ENCODE results near the gene CRTAC1. TPM values are rescaled to one million over a fixed set of nuclear protein-coding genes. Genes with fewer than 3 reads are reported as not detected.

Gene CRTAC1
- total RNA-seq, 1 experiment from 2014 or later: 0.46 TPM

GRCh38 chr10:97870990-97871389, 159.4 kb downstream of the CRTAC1 start:
- Histone ChIP-seq H4K5ac (ENCODE audit: insufficient read length, low read depth, low read length) (no peak overlapping the region), H3K18ac (ENCODE audit: insufficient read length, low read depth, low read length) (no peak overlapping the region), H3K4me1 (ENCODE audit: insufficient read depth, low read length) (peaks cover 2% of the 10 kb centered on the region), H3K9me3 (ENCODE audit: control insufficient read depth, low read depth, low read length) (no peaks in the 10 kb centered on the region), H2AK5ac (ENCODE audit: insufficient read length, low read length) (no peak overlapping the region), H2BK20ac (ENCODE audit: low read depth, low read length, poor library complexity, severe bottlenecking) (no peak overlapping the region), H4K20me1 (ENCODE audit: control insufficient read depth, insufficient read depth, insufficient read length) (no peaks in the 10 kb centered on the region), H3K79me1 (ENCODE audit: insufficient read depth, low read depth, low read length, poor library complexity, severe bottlenecking) (no peaks in the 10 kb centered on the region), H3K9ac (ENCODE audit: extremely low read depth, insufficient read length, low read length) (no peak overlapping the region), H3K27ac (ENCODE audit: insufficient read length, low read depth, low read length) (no peak overlapping the region), H3K23me2 (ENCODE audit: insufficient read length, low read depth, low read length, poor library complexity, severe bottlenecking) (no peaks in the 10 kb centered on the region), H3T11ph (ENCODE audit: low read length) (no peak overlapping the region), H2BK12ac (ENCODE audit: insufficient read length, low read depth, low read length) (no peak overlapping the region), H3K4ac (ENCODE audit: low read depth, low read length) (no peak overlapping the region), H4K91ac (ENCODE audit: insufficient read length, low read depth, low read length) (no peak overlapping the region), H2AFZ (ENCODE audit: low read length) (no peak overlapping the region), H3K23ac (ENCODE audit: insufficient read length, low read depth, low read length) (no peak overlapping the region), H4K8ac (replicated peaks; ENCODE audit: insufficient read length, low read depth, low read length) (no peak overlapping the region), H3K79me2 (ENCODE audit: insufficient read depth, low read length) (no peaks in the 10 kb centered on the region), H3K4me2 (ENCODE audit: insufficient read depth, insufficient read length, low read length) (no peak overlapping the region), H2BK15ac (ENCODE audit: low read depth, low read length) (no peak overlapping the region), H3K27me3 (ENCODE audit: insufficient read depth, low read length) (no peaks in the 10 kb centered on the region), H3K14ac (ENCODE audit: insufficient read depth, low read length) (no peak overlapping the region), H3K56ac (ENCODE audit: insufficient read length, low read depth, low read length) (no peak overlapping the region), H2BK120ac (ENCODE audit: low read depth, low read length, poor library complexity, severe bottlenecking) (no peak overlapping the region), H2BK5ac (ENCODE audit: insufficient read length, low read length) (no peak overlapping the region)
- peaks cover 6% of the 10 kb centered on the region for H3K27me3 Mint-ChIP-seq (ENCODE audit: low read depth)
- TF ChIP-seq CTCF (conservative IDR thresholded peaks at IDR 0.05): no peak
- no peaks in the 10 kb centered on the region for H3K36me3 Mint-ChIP-seq (ENCODE audit: insufficient read depth in 1 of 3, low read depth in 3 of 3)
- no CpG with 5 or more reads among the region's 8 CpGs for WGBS (ENCODE audit: extremely low coverage, insufficient read length, low lambda C conversion rate)
- H3K9me3 Mint-ChIP-seq: no peaks in the 10 kb centered on the region
- DNase-seq: no peak
- peaks cover 15 to 25% of the 10 kb centered on the region in 2 experiments for H3K4me1 Mint-ChIP-seq
- no peak overlapping the region for H3K27ac Mint-ChIP-seq
- H3K4me3 Mint-ChIP-seq: no peak overlapping the region

Measured in H9 (cell line).